ENCODE data around the gene DMD.

DNA sequence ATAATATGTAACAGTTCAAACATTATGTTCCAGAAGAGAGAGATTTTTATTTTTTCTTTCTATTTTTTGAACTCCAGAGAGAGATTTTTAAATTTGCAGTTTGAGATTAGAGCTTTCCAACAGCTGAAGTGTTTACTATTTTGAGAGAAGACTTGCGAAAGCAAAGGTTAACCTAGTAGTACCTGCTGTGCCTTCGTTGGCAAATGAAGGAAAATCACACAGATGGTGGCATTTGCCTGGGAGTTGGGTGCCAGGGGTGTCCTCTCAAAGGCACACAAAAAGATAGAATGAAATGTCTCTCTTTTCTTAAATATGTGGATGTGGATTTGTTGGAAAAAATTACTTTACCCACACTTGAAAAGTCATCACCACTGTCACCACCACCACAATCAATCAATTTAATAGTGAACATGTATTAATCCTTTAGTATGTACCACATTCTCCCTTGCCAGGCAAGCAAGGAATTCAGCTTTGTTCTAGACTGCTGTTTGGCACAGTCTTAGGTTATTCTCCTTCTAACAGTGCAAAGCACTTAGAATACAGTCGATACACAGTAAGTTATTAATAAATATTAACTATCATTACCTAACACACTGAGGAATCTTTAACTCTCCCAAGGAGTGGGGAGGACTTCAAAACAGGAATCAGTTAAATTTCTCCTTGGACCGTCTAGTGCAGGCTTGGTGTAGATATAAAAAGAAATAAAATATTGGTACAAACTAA lies 1301.3 kb downstream of the DMD start:
- TF ChIP-seq, protein P1, sequence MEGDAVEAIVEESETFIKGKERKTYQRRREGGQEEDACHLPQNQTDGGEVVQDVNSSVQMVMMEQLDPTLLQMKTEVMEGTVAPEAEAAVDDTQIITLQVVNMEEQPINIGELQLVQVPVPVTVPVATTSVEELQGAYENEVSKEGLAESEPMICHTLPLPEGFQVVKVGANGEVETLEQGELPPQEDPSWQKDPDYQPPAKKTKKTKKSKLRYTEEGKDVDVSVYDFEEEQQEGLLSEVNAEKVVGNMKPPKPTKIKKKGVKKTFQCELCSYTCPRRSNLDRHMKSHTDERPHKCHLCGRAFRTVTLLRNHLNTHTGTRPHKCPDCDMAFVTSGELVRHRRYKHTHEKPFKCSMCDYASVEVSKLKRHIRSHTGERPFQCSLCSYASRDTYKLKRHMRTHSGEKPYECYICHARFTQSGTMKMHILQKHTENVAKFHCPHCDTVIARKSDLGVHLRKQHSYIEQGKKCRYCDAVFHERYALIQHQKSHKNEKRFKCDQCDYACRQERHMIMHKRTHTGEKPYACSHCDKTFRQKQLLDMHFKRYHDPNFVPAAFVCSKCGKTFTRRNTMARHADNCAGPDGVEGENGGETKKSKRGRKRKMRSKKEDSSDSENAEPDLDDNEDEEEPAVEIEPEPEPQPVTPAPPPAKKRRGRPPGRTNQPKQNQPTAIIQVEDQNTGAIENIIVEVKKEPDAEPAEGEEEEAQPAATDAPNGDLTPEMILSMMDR (IDR thresholded peaks at IDR 0.05; ENCODE audit: low read depth, low read length): no peak
- TF ChIP-seq EZH2phosphoT487 (IDR thresholded peaks at IDR 0.05; ENCODE audit: low read depth): no peak

Measured in OCI-LY3 (cell line).